ENCODE results near the gene RBM47.

- TF ChIP-seq CTCF (IDR thresholded peaks at IDR 0.05) (no peak), POLR2AphosphoS5 (IDR thresholded peaks at IDR 0.05) (no peak), EP300 (IDR thresholded peaks at IDR 0.05) (no peak)
These were observed 167.3 kb downstream of the RBM47 start for GRCh38 chr4:40462326-40462725.

All from esophagus muscularis mucosa (tissue), 4 donors.